Suprapubic skin (tissue), 4 donors: ENCODE data around the gene ARFGAP1.

Experiments
- EP300 ChIP-seq: sonication (generic); formaldehyde crosslinking; IDR thresholded peaks from one replicate; pipeline ENCODE4 v1.6.1; 2017; ENCODE audit warnings: antibody characterized with exemption
- POLR2A ChIP-seq, 2 donors: fragments of 450-650 bp; IDR thresholded peaks; one replicate each; pipeline ENCODE4 v1.6.1; 2017; ENCODE audit warnings: antibody characterized with exemption in 2 of 2, mild to moderate bottlenecking in 2 of 2, moderate library complexity in 2 of 2
- POLR2AphosphoS5 ChIP-seq, 3 donors: sonication (generic); formaldehyde crosslinking; IDR thresholded peaks; one replicate each; pipeline ENCODE4 v1.6.1; 2017; ENCODE audit warnings: antibody characterized with exemption in 3 of 3
- TF ChIP-seq, protein P1 (sequence below), 2 donors: fragments of 200-600 bp in 1 of 2; fragments of 450-650 bp in 1 of 2; sonication (generic) in 1 of 2; IDR thresholded peaks; one replicate each; pipeline ENCODE4 v1.5.1; 2016 to 2019; ENCODE audit warnings: antibody characterized with exemption in 2 of 2, mild to moderate bottlenecking in 1 of 2, moderate library complexity in 1 of 2

DNA sequence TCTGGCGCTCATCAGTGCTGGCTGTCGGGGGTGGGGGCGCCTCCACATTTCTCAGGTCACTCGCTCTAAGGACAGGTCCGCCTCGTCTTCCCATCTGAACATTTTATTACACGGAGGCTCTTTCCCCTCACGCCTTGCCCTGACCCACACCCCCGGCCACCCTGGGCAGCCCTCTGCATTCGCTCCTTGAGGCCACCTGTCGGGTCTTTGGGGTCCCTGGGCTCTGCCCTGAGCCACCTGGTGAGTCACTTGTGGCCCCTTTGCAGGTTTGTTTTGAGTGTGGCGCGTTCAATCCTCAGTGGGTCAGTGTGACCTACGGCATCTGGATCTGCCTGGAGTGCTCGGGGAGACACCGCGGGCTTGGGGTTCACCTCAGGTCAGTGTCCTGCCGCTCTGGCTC lies 3.2 kb downstream of the ARFGAP1 start:
- TF ChIP-seq POLR2AphosphoS5 (IDR thresholded peaks at IDR 0.05) (no peak), POLR2A (IDR thresholded peaks at IDR 0.05) (no peak), EP300 (no peak)
- TF ChIP-seq, protein P1, sequence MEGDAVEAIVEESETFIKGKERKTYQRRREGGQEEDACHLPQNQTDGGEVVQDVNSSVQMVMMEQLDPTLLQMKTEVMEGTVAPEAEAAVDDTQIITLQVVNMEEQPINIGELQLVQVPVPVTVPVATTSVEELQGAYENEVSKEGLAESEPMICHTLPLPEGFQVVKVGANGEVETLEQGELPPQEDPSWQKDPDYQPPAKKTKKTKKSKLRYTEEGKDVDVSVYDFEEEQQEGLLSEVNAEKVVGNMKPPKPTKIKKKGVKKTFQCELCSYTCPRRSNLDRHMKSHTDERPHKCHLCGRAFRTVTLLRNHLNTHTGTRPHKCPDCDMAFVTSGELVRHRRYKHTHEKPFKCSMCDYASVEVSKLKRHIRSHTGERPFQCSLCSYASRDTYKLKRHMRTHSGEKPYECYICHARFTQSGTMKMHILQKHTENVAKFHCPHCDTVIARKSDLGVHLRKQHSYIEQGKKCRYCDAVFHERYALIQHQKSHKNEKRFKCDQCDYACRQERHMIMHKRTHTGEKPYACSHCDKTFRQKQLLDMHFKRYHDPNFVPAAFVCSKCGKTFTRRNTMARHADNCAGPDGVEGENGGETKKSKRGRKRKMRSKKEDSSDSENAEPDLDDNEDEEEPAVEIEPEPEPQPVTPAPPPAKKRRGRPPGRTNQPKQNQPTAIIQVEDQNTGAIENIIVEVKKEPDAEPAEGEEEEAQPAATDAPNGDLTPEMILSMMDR (IDR thresholded peaks at IDR 0.05) = no peak
